Measurements from ENCODE around the gene KRT5. TPM values are rescaled to one million over a fixed set of nuclear protein-coding genes. Genes with fewer than 3 reads are reported as not detected.

The KRT5 gene
- total and polyA plus RNA-seq, 10 of the 15 experiments (the other 5 are each of a cell fraction or from before 2014, with no cell fraction given), result 1.6 TPM; not detected in 9

GRCh38 chr12:52515927-52516831 is 4.0 kb downstream of the KRT5 start (continued):
- no peak for TF ChIP-seq NKRF (conservative IDR thresholded peaks at IDR 0.05)
- no peak for TF ChIP-seq CHD4 (IDR thresholded peaks at IDR 0.05)
- no peak for TF ChIP-seq HSF1 (IDR thresholded peaks at IDR 0.05; ENCODE audit: low read depth, low read length)
- no peak for TF ChIP-seq MXI1 (IDR thresholded peaks at IDR 0.05; ENCODE audit: low read depth, low read length)
- TF ChIP-seq HDGF (IDR thresholded peaks at IDR 0.05), result no peak

- POLR2A ChIA-PET, result no interaction called here
- FAIRE-seq (no peak), DNase-seq (ENCODE audit: low read depth, low spot score) (no peak), ATAC-seq (no peak)
- Histone ChIP-seq H3K36me3 (ENCODE audit: control insufficient read depth in 2 of 2, insufficient read depth in 2 of 2, low read length in 1 of 2) (no peaks in the 10 kb centered on the region), H3K4me1 (ENCODE audit: control insufficient read depth, insufficient read depth, low read length) (no peaks in the 10 kb centered on the region), H3K4me2 (ENCODE audit: control insufficient read depth, insufficient read depth) (no peak overlapping the region), H3K27ac (ENCODE audit: control insufficient read depth, insufficient read depth) (no peak overlapping the region), H3K4me3 (no peak overlapping the region), H4K20me1 (ENCODE audit: control insufficient read depth, insufficient read depth) (no peaks in the 10 kb centered on the region), H3K9ac (ENCODE audit: control insufficient read depth, insufficient read depth, low read length) (no peak overlapping the region), H3K79me2 (ENCODE audit: control insufficient read depth, insufficient read depth, low read length) (no peaks in the 10 kb centered on the region), H3K9me3 (replicated peaks; ENCODE audit: control insufficient read depth, insufficient read depth, low read length) (no peaks in the 10 kb centered on the region; the same call in 1 of the 3 replicates), H2AFZ (ENCODE audit: control insufficient read depth, low read depth, low read length) (no peak overlapping the region), H3K27me3 (replicated peaks in 1 of 2; ENCODE audit: control insufficient read depth in 2 of 2, insufficient read depth in 2 of 2, low read length in 1 of 2) (no peaks in the 10 kb centered on the region)
- no peak for TF ChIP-seq NFYB (IDR thresholded peaks at IDR 0.05; ENCODE audit: insufficient read depth, low read depth, low read length)
- TF ChIP-seq SUPT20H (IDR thresholded peaks at IDR 0.05; ENCODE audit: borderline replicate concordance, control insufficient read depth, low read depth, low read length), result no peak
- TF ChIP-seq CHD4 (IDR thresholded peaks at IDR 0.05), result no peak
- no peak for TF ChIP-seq ATF7 (IDR thresholded peaks at IDR 0.05; ENCODE audit: low read depth)
- TF ChIP-seq STAT1 (conservative IDR thresholded peaks at IDR 0.05), result no peak
- no peak for TF ChIP-seq RFX5 (IDR thresholded peaks at IDR 0.05; ENCODE audit: low read depth, low read length)
- no peak for TF ChIP-seq NFYA (IDR thresholded peaks at IDR 0.05; ENCODE audit: borderline replicate concordance, low read depth, low read length)
- TF ChIP-seq SMC3 (IDR thresholded peaks at IDR 0.05; ENCODE audit: borderline replicate concordance, low read length), result no peak
- TF ChIP-seq RUNX3 (IDR thresholded peaks at IDR 0.05; ENCODE audit: low read length), result no peak
- no peak for TF ChIP-seq NRF1 (conservative IDR thresholded peaks at IDR 0.05; ENCODE audit: low read depth, low read length)
- TF ChIP-seq E4F1 (IDR thresholded peaks at IDR 0.05; ENCODE audit: borderline replicate concordance, partially characterized antibody), result no peak
- no peak for TF ChIP-seq MTA2 (IDR thresholded peaks at IDR 0.05; ENCODE audit: low read depth)
- TF ChIP-seq RAD51 (IDR thresholded peaks at IDR 0.05), result no peak
- RAD21 ChIA-PET (ENCODE audit: unreplicated experiment), result no interaction called here
- SMC1A ChIA-PET (ENCODE audit: uncharacterized antibody, unreplicated experiment), result no interaction called here
- in situ Hi-C loops (cut with MboI) (no loop called here), intact Hi-C loops (cut with micrococcal nuclease; ENCODE audit: unreplicated experiment) (no loop called here)
- WGBS (ENCODE audit: insufficient coverage, insufficient replicate concordance, low lambda C conversion rate, missing lambda C conversion rate), result 30% methylated on average over 1 of the region's 1 CpG
- CTCF ChIA-PET, result interaction anchor here (0.6 to 1.5 kb wide), 2 partner anchors 8 to 1332 kb away, joined by 3 to 5 read pairs; no protein-coding TSS in a partner anchor
- no TSS peak for BruUV-seq (replicated peaks)
Measured at GRCh38 chr12:52515319-52515646, 4.9 kb downstream of the KRT5 start.

All from GM12878 (cell line).